NCI-H1417 (cell line): ENCODE measurements around the gene TLX1.

Experiments used
- DNase-seq, 3 experiments: peaks; one replicate each; lab custom pipeline; 2025; lab: John Stamatoyannopoulos, UW

The TLX1 gene

DNA sequence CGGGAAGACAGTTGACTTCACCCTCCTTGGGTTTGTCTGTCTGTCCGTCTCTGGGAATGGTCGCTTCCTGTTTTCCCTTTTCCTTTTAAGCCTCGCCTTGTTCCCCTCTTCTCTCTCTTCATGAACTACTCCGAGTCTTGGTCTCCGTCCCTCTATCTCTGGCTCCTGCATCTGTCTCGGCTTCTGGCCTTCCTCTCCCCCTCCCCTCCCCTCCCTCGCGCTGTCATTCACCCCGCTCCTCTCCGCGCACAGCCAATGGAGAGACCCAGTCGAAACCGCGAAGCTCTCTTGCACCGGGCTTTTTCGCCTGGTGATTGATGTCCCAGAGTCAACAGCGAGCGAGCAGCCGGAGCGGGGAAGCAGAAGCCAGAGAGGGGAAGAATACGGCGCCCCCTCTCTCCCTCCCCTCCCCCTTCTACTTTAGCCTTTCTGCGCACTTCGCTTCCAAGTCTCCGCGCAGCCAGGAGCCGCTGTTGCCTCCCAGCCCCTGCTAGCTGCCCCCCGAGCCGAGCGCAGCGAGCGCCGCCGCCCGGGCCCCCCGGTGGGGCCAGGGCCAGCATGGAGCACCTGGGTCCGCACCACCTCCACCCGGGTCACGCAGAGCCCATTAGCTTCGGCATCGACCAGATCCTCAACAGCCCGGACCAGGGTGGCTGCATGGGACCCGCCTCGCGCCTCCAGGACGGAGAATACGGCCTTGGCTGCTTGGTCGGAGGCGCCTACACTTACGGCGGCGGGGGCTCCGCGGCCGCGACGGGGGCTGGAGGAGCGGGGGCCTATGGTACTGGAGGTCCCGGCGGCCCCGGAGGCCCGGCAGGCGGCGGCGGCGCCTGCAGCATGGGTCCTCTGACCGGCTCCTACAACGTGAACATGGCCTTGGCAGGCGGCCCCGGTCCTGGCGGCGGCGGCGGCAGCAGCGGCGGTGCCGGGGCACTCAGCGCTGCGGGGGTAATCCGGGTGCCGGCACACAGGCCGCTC lies at the start of gene TLX1:
TSS of gene TLX1 (plus strand) at position 317 of the 978 bp plus-strand sequence. CDS start at position 559, 242 bp downstream.
- DNase-seq, result peak; percentile 64 to 78 (median 75)

DNA sequence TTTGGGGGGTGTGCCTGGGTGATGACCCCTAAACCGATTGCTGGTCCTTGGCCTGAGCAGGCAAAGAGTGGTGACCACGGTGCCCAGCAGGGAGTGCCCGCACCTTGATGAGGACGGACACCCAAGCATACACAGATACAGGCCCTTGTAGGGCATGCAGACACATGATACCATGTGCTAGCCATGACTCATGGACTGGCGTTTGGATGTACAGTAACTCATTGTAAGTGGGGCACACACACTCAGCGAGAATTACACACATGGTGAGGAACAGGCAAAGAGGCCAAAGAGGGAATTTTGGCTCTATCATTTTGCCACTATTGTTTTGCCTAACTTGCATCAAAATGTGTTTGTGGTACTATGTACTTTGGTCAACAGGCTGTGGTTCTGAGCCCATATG lies 45.3 kb upstream of the TLX1 start:
- peak in 2 of 3 experiments; percentile 51 to 80 for DNase-seq

- no peak for DNase-seq
Observed at GRCh38 chr10:101087376-101087775, 43.7 kb upstream of the TLX1 start.

- no peak for DNase-seq
Observed at GRCh38 chr10:101087965-101088364, 43.1 kb upstream of the TLX1 start.

DNA sequence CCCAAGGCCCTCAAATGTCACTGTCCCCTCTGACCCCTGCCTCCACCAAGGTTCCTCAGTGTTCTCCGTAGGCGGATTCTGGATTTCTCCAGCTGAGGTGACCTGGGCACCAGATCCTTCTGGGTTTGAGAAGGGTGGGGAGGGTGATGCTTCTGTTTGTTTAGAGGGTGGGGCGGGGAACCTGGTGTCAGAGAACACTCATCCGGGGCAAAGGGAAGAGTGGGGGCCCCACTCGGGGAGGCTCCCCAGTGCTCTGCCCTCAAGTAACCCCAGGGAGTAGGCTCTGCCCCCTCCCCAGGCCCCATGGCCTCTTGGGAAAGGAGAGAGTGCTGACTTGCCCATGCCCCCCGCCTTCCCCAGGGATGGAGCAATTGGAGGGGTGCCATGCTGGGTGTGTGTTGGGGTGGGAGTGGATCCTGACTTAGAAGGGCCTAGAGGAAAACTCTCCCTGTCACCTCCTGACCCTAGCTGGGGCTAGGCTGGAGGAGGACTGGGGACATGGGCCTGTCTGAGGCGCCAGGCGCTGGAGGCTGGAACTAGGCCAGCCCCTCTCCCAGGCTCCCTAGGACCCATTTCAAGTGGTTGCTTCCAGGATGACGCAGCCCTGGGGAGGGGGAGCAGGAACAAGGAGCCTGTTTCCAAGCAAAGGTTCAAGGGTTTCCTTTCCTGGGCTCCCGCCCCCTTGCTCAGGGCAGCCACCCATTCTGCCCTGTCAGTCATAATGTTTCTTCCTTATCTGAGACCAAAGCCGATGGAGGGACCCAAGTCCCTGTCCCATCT lies 41.4 kb upstream of the TLX1 start:
- DNase-seq, result peak in 1 of 3 experiments; percentile 0

DNA sequence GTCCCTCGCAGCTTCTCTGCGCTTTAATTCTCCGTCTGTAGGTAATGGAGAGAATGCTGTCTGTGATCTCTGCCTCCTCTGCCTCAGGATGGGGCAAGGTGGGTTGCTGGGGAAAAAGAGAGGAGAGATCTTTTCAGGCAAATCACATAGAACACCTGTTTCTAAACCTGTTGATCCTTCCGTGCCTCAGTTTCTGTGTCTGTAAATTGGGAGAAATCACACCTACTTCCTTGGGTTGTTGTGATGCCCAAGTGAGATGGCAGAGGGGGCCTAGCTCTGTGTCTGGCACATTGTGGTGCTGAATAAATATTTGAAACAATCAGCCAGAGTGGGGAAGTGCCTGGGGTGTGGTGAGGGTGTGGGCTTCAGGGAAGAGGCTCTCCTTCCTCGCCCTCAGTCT lies 40.5 kb upstream of the TLX1 start:
- DNase-seq, result no peak

GRCh38 chr10:101091546-101092290 lies 39.4 kb upstream of the TLX1 start:
- DNase-seq, result no peak

DNA sequence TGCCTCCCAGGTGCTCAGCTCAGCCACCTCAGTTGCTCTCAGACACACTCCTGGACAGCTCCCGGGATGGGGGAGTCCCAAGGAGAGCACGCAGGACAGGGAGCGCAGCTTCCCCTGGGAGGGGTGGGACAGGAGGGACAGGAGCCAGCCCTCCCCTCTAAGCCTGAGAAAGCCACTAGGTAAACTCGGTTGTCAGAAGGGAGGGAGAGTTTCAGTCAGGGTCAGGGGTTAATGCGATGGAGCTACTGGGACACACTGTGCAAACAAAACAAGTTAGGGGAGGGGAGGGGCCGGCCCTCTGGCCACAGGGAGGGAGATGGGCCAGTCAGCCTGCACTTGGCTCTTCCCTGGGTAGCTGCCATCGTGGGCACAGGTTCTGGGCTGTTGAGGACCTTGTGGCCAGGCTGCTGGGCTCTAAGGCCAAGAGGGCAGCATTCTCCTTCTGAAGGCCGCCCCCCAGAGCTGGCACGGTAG lies 38.2 kb upstream of the TLX1 start:
- DNase-seq, result no peak

GRCh38 chr10:101094121-101094879 lies 36.8 kb upstream of the TLX1 start:
- DNase-seq, result no peak

DNA sequence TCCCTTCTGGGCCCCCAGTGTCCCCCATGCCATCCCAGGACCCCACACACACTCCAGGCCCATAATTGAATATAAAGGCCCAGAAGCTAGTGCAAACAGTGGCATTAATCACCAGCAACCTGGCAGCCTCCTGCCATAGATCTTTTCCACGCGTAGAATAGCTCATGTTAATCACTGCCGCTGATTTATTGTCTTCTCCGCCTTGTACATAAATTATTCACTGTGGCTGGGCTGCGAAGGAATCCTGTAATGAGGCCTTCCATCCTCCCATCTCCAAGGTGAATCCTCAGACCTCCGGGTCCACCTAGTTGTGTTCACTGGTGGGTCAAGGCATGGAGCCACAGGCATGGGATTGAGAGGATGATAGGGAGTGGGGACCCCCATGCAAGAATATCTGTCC lies 36.1 kb upstream of the TLX1 start:
- peak in 2 of 3 experiments; percentile 22 to 24 for DNase-seq

DNA sequence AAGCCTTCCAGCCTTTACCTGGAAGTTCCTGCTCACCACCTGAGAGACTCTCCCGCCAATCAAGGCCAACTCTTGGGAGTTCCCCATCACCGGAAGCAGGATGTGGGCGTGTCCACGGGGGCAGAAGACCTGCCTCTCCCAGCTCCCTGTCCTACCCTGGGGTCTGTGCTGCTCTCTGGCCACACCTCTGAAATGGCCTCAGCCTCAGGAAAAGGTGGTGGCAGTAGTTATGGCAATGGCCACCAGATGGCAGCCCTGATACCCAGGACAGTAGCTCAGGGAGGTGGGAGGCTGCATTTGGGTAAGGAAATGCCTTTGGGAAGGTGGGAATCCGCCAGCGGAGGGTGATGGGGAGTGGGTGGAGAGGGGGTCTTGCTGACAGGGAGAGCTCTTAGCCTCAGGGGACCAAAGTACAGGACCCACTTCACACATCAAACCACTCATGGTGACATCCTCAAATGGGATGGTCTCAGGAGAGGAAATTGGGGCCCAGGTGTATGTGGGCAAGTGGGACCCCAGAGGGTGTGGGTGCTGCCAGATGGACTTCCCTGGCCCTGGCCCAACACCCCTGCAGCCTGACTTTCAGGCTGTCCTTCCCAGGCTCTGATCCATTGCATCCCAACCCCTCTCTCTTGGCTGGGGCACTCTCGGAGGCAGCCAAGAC lies 35.4 kb upstream of the TLX1 start:
- DNase-seq, result peak; percentile 64 to 80 (median 65)

GRCh38 chr10:101096378-101096777 lies 34.7 kb upstream of the TLX1 start:
- no peak for DNase-seq

GRCh38 chr10:101097881-101098280 lies 33.2 kb upstream of the TLX1 start:
- no peak for DNase-seq

- no peak for DNase-seq
Observed at GRCh38 chr10:101099901-101100300, 31.2 kb upstream of the TLX1 start.

GRCh38 chr10:101101372-101101881 lies 29.7 kb upstream of the TLX1 start:
- DNase-seq, result no peak

DNA sequence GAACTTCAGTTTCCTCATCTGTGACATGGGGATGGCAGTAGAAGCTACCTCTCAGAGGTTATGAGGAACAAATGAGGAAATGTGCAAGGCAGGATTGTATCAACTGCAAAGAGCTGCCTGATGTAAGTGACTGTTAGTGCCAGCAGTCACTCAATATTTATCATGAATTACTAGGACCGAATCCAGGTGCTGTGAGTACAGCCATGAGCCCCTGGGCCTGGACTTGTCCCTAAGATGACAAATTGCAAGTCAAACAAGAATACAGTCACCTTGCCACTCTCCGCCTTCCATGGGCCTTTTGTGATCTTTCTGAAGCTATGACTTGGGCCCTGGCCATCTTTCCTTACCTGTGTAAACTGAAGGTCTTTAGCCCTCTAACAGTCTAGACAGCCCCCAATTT lies 27.7 kb upstream of the TLX1 start:
- peak in 2 of 3 experiments; percentile 4 to 46 for DNase-seq

- DNase-seq, result no peak
Observed at GRCh38 chr10:101106351-101106750, 24.7 kb upstream of the TLX1 start.

DNA sequence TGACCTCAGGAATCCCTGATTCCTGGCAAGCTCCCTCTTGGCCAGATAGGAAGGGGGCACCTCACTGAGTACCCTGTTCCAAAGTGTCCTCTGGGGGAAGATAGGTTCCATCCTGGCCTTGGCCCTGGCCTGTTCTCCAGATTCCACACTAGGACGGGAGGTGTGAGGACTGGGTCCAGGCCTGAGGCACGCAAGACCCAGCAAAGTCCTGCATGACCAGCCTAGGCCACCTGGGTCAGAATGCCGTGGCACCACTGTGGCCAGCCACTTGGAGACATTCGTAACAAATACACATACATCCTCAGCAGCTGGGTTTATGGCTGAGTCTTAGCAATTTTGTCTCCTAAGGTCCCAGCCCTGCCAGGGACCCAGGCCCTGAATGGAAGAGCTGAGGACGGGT lies 23.3 kb upstream of the TLX1 start:
- no peak for DNase-seq

- DNase-seq, result peak in 2 of 3 experiments; percentile 11 to 56
Observed at GRCh38 chr10:101110856-101111523, 20.1 kb upstream of the TLX1 start.

DNA sequence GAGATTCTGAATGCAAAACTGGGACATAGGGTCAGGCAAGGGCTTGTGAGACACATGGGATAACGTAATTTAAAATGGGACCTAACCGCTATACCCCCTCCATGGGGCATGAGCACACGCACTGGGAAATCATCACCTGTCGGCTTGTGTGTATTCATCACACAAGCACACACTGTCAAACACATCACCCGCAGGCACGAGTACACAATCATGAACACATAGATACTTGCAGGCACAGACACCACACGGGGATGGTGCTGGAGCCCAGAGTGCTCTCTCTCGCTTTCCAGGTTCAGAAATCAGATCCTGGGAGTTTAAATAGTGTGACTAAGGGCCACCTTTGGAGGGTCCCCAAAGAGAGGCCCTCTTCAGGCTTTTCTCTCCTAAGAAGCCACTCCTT lies 19.6 kb upstream of the TLX1 start:
- peak in 1 of 3 experiments; percentile 36 for DNase-seq
